ENCODE measurements around the gene MTCL3.
A peak's percentile ranks its signal among the peaks of the same experiment; 100 is the strongest.

DNA sequence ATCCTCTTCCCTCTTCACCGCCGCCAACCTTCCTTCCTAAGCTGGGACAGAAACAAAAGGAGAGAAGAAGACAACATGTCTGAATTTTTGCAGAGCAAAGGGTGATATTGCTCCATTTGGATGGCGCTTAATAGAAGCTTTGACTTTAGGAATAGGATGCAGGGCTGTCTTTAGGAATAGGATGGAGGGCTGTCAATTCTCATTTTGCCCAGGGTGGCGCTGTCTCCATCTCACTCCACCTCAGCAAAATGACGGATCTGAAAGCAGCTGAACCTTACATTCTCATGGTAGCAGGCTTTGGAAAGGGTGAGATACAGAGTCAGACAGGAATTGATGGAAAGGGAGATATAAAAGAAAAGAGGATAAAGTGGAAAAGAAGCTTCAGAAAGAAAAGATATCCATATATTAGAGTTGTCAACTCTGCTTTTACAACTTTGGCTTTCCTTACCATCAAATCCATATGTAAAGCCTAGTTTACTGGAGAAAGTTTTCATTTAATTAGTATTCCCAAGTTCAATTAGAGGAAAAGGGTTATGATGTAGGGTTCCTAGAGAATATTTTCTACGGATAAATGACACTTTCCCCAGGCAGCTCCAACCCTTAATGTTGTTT, 2.4 kb downstream of the MTCL3 start:
- TF ChIP-seq, protein P1, sequence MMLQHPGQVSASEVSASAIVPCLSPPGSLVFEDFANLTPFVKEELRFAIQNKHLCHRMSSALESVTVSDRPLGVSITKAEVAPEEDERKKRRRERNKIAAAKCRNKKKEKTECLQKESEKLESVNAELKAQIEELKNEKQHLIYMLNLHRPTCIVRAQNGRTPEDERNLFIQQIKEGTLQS (IDR thresholded peaks at IDR 0.05): no peak
- TF ChIP-seq, protein P2, sequence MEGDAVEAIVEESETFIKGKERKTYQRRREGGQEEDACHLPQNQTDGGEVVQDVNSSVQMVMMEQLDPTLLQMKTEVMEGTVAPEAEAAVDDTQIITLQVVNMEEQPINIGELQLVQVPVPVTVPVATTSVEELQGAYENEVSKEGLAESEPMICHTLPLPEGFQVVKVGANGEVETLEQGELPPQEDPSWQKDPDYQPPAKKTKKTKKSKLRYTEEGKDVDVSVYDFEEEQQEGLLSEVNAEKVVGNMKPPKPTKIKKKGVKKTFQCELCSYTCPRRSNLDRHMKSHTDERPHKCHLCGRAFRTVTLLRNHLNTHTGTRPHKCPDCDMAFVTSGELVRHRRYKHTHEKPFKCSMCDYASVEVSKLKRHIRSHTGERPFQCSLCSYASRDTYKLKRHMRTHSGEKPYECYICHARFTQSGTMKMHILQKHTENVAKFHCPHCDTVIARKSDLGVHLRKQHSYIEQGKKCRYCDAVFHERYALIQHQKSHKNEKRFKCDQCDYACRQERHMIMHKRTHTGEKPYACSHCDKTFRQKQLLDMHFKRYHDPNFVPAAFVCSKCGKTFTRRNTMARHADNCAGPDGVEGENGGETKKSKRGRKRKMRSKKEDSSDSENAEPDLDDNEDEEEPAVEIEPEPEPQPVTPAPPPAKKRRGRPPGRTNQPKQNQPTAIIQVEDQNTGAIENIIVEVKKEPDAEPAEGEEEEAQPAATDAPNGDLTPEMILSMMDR (IDR thresholded peaks at IDR 0.05 in 2 of 3, conservative IDR thresholded peaks at IDR 0.05 in 1 of 3; ENCODE audit: borderline replicate concordance in 1 of 3, insufficient read depth in 1 of 3, low read depth in 2 of 3, low read length in 2 of 3): peak; percentile 46 to 91 (median 91); a peak in 5 of 6 replicates
- no peak for TF ChIP-seq EZH2phosphoT487 (IDR thresholded peaks at IDR 0.05; ENCODE audit: borderline replicate concordance)
- TF ChIP-seq EGR1 (IDR thresholded peaks at IDR 0.05; ENCODE audit: low read depth): no peak
- TF ChIP-seq, protein P3, sequence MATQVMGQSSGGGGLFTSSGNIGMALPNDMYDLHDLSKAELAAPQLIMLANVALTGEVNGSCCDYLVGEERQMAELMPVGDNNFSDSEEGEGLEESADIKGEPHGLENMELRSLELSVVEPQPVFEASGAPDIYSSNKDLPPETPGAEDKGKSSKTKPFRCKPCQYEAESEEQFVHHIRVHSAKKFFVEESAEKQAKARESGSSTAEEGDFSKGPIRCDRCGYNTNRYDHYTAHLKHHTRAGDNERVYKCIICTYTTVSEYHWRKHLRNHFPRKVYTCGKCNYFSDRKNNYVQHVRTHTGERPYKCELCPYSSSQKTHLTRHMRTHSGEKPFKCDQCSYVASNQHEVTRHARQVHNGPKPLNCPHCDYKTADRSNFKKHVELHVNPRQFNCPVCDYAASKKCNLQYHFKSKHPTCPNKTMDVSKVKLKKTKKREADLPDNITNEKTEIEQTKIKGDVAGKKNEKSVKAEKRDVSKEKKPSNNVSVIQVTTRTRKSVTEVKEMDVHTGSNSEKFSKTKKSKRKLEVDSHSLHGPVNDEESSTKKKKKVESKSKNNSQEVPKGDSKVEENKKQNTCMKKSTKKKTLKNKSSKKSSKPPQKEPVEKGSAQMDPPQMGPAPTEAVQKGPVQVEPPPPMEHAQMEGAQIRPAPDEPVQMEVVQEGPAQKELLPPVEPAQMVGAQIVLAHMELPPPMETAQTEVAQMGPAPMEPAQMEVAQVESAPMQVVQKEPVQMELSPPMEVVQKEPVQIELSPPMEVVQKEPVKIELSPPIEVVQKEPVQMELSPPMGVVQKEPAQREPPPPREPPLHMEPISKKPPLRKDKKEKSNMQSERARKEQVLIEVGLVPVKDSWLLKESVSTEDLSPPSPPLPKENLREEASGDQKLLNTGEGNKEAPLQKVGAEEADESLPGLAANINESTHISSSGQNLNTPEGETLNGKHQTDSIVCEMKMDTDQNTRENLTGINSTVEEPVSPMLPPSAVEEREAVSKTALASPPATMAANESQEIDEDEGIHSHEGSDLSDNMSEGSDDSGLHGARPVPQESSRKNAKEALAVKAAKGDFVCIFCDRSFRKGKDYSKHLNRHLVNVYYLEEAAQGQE (IDR thresholded peaks at IDR 0.05; ENCODE audit: low read depth): peak; percentile 11; the same call in 1 of the 2 replicates
- TF ChIP-seq, protein P4, sequence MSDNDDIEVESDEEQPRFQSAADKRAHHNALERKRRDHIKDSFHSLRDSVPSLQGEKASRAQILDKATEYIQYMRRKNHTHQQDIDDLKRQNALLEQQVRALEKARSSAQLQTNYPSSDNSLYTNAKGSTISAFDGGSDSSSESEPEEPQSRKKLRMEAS (IDR thresholded peaks at IDR 0.05): no peak
